ENCODE data around the gene AIP. TPM values are rescaled to one million over a fixed set of nuclear protein-coding genes. Genes with fewer than 3 reads are reported as not detected.

The AIP gene
- total RNA-seq, 1 donor from 2014 or later = 45.9 TPM

DNA sequence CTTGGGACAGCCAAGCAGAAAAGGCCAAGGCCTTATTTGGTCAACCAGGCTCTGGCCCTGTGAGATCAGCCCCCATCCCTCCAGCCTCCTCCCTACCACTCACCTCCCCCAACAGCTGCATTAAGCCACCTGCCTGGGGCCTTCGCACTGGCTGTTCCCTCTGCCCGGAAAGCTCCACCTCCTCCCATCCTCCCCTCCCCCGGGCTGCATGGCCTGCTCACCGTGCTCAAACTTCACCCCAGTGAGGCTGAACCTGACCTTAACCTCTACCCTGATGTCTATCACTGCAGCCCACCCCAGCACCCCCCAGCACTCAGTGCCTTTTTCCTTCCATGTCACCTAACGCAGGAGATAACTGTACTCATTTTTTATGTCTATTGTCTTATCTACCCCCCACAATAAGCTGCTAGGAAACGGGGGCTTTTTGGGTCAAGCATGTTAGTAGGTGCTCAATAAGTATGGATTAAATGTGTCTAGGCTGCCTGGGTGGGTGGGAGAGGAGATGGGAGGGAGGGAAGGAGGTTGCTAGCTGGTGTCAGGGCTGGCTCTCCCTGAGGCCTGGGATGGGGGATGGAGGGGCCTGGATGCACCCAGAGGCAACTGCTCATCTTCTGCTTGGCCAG, 46.3 kb upstream of the AIP start:
- Histone ChIP-seq H3K36me3 (ENCODE audit: control insufficient read depth, insufficient read depth, low read length) (peaks cover 4% of the 10 kb centered on the region), H3K4me3 (ENCODE audit: low read depth, low read length) (no peak overlapping the region), H3K27me3 (ENCODE audit: control insufficient read depth, insufficient read depth, low read length) (no peaks in the 10 kb centered on the region)
- TF ChIP-seq, protein P1, sequence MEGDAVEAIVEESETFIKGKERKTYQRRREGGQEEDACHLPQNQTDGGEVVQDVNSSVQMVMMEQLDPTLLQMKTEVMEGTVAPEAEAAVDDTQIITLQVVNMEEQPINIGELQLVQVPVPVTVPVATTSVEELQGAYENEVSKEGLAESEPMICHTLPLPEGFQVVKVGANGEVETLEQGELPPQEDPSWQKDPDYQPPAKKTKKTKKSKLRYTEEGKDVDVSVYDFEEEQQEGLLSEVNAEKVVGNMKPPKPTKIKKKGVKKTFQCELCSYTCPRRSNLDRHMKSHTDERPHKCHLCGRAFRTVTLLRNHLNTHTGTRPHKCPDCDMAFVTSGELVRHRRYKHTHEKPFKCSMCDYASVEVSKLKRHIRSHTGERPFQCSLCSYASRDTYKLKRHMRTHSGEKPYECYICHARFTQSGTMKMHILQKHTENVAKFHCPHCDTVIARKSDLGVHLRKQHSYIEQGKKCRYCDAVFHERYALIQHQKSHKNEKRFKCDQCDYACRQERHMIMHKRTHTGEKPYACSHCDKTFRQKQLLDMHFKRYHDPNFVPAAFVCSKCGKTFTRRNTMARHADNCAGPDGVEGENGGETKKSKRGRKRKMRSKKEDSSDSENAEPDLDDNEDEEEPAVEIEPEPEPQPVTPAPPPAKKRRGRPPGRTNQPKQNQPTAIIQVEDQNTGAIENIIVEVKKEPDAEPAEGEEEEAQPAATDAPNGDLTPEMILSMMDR (IDR thresholded peaks at IDR 0.05; ENCODE audit: insufficient read depth, low read length, poor library complexity, severe bottlenecking) = no peak
- no peak for DNase-seq (ENCODE audit: low read depth)

DNA sequence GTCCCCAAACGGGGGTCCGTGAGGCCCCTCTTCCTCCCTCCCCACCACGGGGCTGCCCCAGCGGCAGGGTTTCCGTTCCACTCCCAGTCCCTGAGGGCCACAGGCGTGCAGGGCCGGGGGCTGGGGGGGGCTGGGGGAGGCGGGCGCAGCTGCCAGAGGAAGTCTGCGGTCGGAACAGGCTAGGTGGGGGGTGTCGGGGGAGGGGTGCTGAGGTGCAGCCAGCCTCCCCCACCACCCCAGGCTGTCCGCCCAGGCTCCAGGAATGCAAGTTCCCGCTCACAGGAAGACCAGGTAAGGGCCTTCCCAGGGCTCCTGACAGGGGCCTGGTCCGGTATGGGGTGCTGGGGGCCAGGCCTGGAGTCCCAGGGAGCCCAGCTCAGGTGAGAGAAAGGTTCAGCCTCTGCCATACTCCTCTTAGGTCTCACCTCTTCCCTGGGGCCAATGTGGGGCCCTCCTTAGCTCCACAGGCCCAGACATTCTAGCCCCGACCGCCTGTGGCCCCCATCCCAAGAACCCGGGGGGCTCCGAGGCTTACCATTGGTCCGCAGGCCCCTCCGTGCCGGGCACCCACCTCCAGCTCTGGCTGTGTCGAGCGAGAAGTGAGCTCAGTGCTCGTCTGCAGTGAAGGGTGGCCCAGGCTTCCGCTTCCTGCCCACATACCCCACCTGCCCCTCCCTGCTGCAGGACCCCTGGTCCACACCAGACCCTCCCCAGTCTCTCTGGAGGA, 45.6 kb upstream of the AIP start, which contains the start of gene PTPRCAP:
Gene PTPRCAP, minus strand, starts transcription at position 601 of the 727 bp plus-strand sequence. Its CDS starts 63 bp downstream, at position 538.
- TF ChIP-seq, protein P1 (IDR thresholded peaks at IDR 0.05; ENCODE audit: insufficient read depth, low read length, poor library complexity, severe bottlenecking) = no peak
- no peak for DNase-seq (ENCODE audit: low read depth)
- H3K36me3 ChIP-seq (ENCODE audit: control insufficient read depth, insufficient read depth, low read length) = peaks cover 4% of the 10 kb centered on the region
- H3K4me3 ChIP-seq (ENCODE audit: low read depth, low read length) = no peak within 1 kb of the TSS
- H3K27me3 ChIP-seq (ENCODE audit: control insufficient read depth, insufficient read depth, low read length) = no peaks in the 10 kb centered on the region

DNA sequence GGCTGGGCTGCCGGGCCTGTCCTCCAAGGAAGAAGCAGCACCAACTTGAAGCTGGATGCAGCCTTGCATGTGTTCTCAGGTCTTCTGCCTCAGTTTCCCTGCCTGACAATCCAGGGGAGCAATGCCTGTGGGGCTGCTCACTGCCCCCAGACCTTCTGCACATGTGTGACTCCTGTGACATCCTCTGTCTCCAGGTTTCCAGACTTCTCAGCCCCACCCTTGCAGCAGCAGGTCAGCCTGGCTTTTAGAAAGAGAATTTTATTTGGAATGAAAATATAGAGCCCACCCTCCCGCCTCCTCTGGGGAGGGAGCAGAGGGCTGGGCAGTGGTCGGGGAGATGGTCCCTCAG, 45.0 kb upstream of the AIP start:
- H3K36me3 ChIP-seq (ENCODE audit: control insufficient read depth, insufficient read depth, low read length) = peaks cover 4% of the 10 kb centered on the region
- no peak for DNase-seq (ENCODE audit: low read depth)
- TF ChIP-seq, protein P1 (IDR thresholded peaks at IDR 0.05; ENCODE audit: insufficient read depth, low read length, poor library complexity, severe bottlenecking) = no peak
- H3K27me3 ChIP-seq (ENCODE audit: control insufficient read depth, insufficient read depth, low read length) = no peaks in the 10 kb centered on the region
- no peak overlapping the region for H3K4me3 ChIP-seq (ENCODE audit: low read depth, low read length)

DNA sequence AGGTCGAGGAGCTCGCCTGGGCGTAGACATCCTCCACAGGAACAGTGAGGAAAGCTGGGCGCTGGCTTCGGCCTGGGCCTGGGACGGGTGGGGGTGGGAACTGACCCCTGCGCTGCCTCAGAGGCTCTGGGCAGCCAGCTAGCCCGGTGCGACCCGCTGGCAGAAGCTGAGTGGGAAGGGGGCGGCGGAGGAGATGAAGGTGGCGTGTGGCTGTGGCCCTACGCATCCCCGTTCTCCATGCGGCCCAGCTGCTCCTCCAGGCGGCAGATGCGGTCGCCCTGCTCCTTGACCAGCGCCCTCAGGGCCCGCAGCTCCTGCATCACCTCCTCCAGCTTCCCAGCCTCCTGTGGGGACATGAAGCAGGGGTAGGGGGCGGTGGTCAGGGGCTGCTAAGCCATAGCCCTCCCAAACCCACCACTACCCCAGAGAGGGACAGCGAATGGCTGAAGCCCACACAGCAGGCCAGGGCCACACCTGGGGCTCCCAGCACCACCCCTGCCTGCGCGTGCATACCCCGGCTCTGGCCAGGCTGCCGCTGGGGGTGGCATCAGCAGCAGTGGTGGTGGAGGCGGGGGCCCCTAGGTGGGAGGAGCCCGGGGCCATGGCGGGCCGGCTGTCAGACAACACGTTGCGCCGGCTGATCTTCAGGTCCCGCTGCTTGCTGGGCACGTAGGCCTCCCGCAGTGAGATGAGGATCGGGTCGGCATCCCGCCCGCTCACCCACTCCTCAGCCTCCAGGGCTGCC, 44.5 kb upstream of the AIP start:
- Histone ChIP-seq H3K4me3 (ENCODE audit: low read depth, low read length) (no peak overlapping the region), H3K27me3 (ENCODE audit: control insufficient read depth, insufficient read depth, low read length) (no peaks in the 10 kb centered on the region), H3K36me3 (ENCODE audit: control insufficient read depth, insufficient read depth, low read length) (peaks cover 4% of the 10 kb centered on the region)
- TF ChIP-seq, protein P1 (IDR thresholded peaks at IDR 0.05; ENCODE audit: insufficient read depth, low read length, poor library complexity, severe bottlenecking) = no peak
- no peak for DNase-seq (ENCODE audit: low read depth)

DNA sequence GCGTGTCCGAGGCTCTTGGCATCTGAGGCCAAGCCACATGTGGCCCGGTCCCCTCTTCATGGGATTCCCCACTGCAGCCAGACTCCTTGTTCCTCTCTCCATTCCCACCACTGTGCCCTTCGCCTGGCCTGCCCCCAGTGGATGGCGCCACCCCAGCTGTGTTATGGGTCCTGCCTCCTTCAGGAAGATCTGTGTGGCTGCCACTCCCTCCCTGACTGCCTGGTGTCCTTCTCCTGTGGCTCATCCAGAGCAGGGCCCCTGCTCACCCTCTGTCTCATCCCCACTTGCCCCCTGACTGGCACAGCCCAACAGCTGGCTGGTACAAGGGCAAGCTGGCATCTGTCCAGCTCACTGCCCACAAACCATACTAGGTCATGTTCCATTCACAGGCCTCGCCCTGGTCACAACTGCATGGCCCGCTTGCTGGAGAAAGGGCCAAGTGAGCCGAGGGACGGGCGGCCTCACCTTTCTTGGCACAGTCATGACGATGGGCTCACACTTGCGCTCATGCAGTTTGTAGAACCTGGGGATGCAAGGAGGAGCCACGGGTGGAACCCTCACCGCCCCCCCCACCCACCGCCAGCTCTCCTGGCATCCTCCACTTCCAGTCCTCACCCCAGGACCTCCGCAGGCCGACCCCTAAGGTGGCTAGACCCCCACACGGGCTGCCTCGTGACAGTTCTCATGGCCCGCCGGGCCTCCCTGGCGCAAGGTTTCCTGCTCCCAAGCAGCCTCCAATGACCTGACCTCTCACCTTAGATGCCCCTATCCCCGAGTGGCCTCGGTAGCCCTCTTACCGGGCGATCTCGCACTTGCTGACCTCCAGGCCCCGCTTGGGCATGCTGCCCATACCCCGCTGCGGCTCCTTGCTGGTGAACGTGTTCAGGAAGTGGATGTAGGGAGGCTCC, 43.3 kb upstream of the AIP start:
- Histone ChIP-seq H3K27me3 (ENCODE audit: control insufficient read depth, insufficient read depth, low read length) (no peaks in the 10 kb centered on the region), H3K36me3 (ENCODE audit: control insufficient read depth, insufficient read depth, low read length) (peaks cover 4% of the 10 kb centered on the region), H3K4me3 (ENCODE audit: low read depth, low read length) (no peak overlapping the region)
- DNase-seq (ENCODE audit: low read depth) = no peak
- TF ChIP-seq, protein P1 (IDR thresholded peaks at IDR 0.05; ENCODE audit: insufficient read depth, low read length, poor library complexity, severe bottlenecking) = peak; percentile 29

Measured in kidney epithelial cell (primary cell).